ENCODE results near the gene PCGF2. TPM values are rescaled to one million over a fixed set of nuclear protein-coding genes. Genes with fewer than 3 reads are reported as not detected.

The PCGF2 gene
- total and polyA plus RNA-seq, 9 of the 15 experiments (the other 6 are each of a cell fraction or from before 2014, with no cell fraction given): 1.3 to 33.4 (median 7.0) TPM

DNA sequence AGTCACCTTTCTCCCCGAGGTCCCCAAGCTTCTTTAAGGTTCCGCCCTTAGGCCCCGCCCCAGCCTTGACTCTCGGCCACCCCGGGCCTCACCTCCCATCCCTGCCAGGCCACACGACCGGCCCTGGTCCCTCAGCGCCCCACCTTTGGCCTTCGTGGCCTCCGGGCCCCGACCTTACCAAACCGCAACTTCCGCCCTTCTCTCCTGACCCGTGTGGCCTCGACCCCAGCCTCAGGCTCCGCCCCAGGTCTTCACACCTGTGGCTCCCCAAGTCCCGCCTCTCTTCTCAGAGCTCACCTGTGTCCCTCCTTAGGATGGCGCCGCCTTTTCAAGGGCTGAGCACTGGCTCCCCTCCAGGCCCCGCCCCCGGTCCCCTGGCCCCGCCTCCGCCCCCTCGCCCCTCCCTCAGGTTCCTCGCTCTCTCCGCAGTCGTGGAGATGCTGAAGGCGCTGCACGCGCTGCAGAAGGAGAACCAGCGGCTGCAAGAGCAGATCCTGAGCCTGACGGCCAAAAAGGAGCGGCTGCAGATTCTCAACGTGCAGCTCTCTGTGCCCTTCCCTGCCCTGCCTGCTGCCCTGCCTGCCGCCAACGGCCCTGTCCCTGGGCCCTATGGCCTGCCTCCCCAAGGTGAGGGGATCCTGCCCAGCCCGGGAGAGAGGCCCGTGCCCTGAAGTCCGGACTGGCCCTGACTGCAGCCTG lies 28.0 kb downstream of the PCGF2 start (continued):
- peak; percentile 17; the same call in 1 of the 2 replicates for TF ChIP-seq RBFOX2 (IDR thresholded peaks at IDR 0.05; ENCODE audit: low read depth, low read length)
- TF ChIP-seq ZNF140 (CRISPR knock-in tag; IDR thresholded peaks at IDR 0.05): no peak
- TF ChIP-seq SREBF1 (IDR thresholded peaks at IDR 0.05; ENCODE audit: borderline replicate concordance, low read depth, low read length): no peak
- TF ChIP-seq ARID1B (IDR thresholded peaks at IDR 0.05): no peak
- TF ChIP-seq, protein P1, sequence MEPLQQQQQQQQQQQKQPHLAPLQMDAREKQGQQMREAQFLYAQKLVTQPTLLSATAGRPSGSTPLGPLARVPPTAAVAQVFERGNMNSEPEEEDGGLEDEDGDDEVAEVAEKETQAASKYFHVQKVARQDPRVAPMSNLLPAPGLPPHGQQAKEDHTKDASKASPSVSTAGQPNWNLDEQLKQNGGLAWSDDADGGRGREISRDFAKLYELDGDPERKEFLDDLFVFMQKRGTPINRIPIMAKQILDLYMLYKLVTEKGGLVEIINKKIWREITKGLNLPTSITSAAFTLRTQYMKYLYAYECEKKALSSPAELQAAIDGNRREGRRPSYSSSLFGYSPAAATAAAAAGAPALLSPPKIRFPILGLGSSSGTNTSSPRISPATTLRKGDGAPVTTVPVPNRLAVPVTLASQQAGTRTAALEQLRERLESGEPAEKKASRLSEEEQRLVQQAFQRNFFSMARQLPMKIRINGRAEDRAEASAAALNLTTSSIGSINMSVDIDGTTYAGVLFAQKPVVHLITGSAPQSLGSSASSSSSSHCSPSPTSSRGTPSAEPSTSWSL (CRISPR knock-in tag; IDR thresholded peaks at IDR 0.05; ENCODE audit: borderline replicate concordance): no peak
- TF ChIP-seq SIX5 (IDR thresholded peaks at IDR 0.05; ENCODE audit: borderline replicate concordance in 1 of 2, insufficient read depth in 1 of 2, low read depth in 1 of 2, low read length in 2 of 2): no peak
- no peak for TF ChIP-seq ZBTB8A (IDR thresholded peaks at IDR 0.05; ENCODE audit: partially characterized antibody)
- TF ChIP-seq JUND (IDR thresholded peaks at IDR 0.05; ENCODE audit: borderline replicate concordance, low read depth, low read length): no peak
- no peak for TF ChIP-seq JUND (tag; IDR thresholded peaks at IDR 0.05; ENCODE audit: borderline replicate concordance, low read depth, low read length)
- TF ChIP-seq MAZ (CRISPR knock-in tag; conservative IDR thresholded peaks at IDR 0.05 in 1 of 2, IDR thresholded peaks at IDR 0.05 in 1 of 2): no peak
- TF ChIP-seq KLF13 (tag; IDR thresholded peaks at IDR 0.05; ENCODE audit: borderline replicate concordance, low read depth): no peak
- no peak for TF ChIP-seq BACH1 (tag; IDR thresholded peaks at IDR 0.05)
- TF ChIP-seq NFIX (CRISPR knock-in tag; IDR thresholded peaks at IDR 0.05; ENCODE audit: low read depth): no peak
- 0 out of 4 replicates have a peak, but pooled peaks of 1 of the 2 experiments have one; percentile 9 for TF ChIP-seq KDM1A (IDR thresholded peaks at IDR 0.05)
- TF ChIP-seq, protein P2, sequence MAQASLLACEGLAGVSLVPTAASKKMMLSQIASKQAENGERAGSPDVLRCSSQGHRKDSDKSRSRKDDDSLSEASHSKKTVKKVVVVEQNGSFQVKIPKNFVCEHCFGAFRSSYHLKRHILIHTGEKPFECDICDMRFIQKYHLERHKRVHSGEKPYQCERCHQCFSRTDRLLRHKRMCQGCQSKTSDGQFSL (CRISPR knock-in tag; IDR thresholded peaks at IDR 0.05): no peak
- TF ChIP-seq, protein P2 (tag; IDR thresholded peaks at IDR 0.05): no peak
- TF ChIP-seq ZNF354B (CRISPR knock-in tag; IDR thresholded peaks at IDR 0.05): no peak
- no peak for TF ChIP-seq ZFP36 (IDR thresholded peaks at IDR 0.05; ENCODE audit: low read depth, low read length, partially characterized antibody)
- peak; percentile 67; the same call in 1 of the 2 replicates for TF ChIP-seq ZEB2 (IDR thresholded peaks at IDR 0.05)
- TF ChIP-seq, protein P3, sequence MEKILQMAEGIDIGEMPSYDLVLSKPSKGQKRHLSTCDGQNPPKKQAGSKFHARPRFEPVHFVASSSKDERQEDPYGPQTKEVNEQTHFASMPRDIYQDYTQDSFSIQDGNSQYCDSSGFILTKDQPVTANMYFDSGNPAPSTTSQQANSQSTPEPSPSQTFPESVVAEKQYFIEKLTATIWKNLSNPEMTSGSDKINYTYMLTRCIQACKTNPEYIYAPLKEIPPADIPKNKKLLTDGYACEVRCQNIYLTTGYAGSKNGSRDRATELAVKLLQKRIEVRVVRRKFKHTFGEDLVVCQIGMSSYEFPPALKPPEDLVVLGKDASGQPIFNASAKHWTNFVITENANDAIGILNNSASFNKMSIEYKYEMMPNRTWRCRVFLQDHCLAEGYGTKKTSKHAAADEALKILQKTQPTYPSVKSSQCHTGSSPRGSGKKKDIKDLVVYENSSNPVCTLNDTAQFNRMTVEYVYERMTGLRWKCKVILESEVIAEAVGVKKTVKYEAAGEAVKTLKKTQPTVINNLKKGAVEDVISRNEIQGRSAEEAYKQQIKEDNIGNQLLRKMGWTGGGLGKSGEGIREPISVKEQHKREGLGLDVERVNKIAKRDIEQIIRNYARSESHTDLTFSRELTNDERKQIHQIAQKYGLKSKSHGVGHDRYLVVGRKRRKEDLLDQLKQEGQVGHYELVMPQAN (IDR thresholded peaks at IDR 0.05; ENCODE audit: borderline replicate concordance): no peak
- TF ChIP-seq, protein P4, sequence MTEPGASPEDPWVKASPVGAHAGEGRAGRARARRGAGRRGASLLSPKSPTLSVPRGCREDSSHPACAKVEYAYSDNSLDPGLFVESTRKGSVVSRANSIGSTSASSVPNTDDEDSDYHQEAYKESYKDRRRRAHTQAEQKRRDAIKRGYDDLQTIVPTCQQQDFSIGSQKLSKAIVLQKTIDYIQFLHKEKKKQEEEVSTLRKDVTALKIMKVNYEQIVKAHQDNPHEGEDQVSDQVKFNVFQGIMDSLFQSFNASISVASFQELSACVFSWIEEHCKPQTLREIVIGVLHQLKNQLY (CRISPR knock-in tag; conservative IDR thresholded peaks at IDR 0.05): no peak

Data from K562 (cell line).